ENCODE measurements around the gene IL2RG.

DNA sequence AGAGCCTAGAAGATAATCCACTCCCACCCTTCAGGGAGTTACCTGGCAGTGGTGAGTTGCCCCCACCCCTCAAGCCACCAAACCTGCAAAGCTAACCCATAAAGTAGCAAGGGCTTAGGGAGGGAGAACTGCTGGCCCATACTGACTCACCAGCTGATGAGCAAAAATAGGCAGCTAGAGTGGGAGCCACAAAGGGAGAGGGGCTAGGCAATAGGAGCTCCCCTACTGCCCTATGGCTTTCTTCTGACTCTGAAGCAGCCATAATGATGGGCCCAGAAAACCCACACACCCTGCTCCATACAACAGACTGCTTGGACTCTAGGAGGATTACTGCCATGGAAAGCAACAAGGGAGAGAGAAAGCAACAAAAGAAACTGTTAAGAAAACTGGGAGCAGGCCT, 51.2 kb downstream of the IL2RG start:
- no peak for TF ChIP-seq TAF1 (IDR thresholded peaks at IDR 0.05; ENCODE audit: borderline replicate concordance, insufficient read depth, low read length)
- no peak for TF ChIP-seq POLR2AphosphoS5 (IDR thresholded peaks at IDR 0.05; ENCODE audit: low read depth, low read length)
- no peak for TF ChIP-seq FOXP2 (optimal IDR thresholded peaks at IDR 0.05; ENCODE audit: borderline replicate concordance, extremely low read depth, extremely low read length, insufficient read depth)
